Measurements from ENCODE around the gene INSIG1. TPM values are rescaled to one million over a fixed set of nuclear protein-coding genes. Genes with fewer than 3 reads are reported as not detected.

INSIG1 gene
- total and polyA plus RNA-seq, 2 experiments from 2014 or later, result 70.3 to 131 TPM

GRCh38 chr7:155312633-155313032 is 15.0 kb downstream of the INSIG1 start:
- H3K36me3 ChIP-seq (ENCODE audit: insufficient read depth), result peaks cover 18% of the 10 kb centered on the region
- H3K27ac ChIP-seq (ENCODE audit: low read depth), result no peak overlapping the region
- no peaks in the 10 kb centered on the region; the same call in 2 of the 3 replicates for H3K4me1 Mint-ChIP-seq
- peaks cover 20% of the 10 kb centered on the region for H3K36me3 Mint-ChIP-seq (ENCODE audit: low read depth)
- no peaks in the 10 kb centered on the region for H3K27me3 Mint-ChIP-seq (ENCODE audit: insufficient read depth, low read depth, poor library complexity)
- H4K20me1 ChIP-seq (replicated peaks; ENCODE audit: insufficient read depth), result peaks cover 8% of the 10 kb centered on the region; the same call in 1 of the 2 replicates
- H3K9me2 ChIP-seq (ENCODE audit: insufficient read depth), result no peaks in the 10 kb centered on the region
- no peaks in the 10 kb centered on the region for H3K79me2 ChIP-seq (replicated peaks; ENCODE audit: insufficient read depth)
- DNase-seq (ENCODE audit: low spot score) (no peak), ATAC-seq (no peak)
- H3K4me2 ChIP-seq, result no peak overlapping the region
- no peak overlapping the region for H2AFZ ChIP-seq
- H3K4me3 Mint-ChIP-seq, result no peak overlapping the region
- no peaks in the 10 kb centered on the region; the same call in 2 of the 3 replicates for H3K9me3 Mint-ChIP-seq
- no peaks in the 10 kb centered on the region for H3K27me3 ChIP-seq (ENCODE audit: insufficient read depth)
- H3K4me3 ChIP-seq, result no peak overlapping the region
- no peaks in the 10 kb centered on the region for H3F3A ChIP-seq (replicated peaks; ENCODE audit: low read depth)
- TF ChIP-seq ZNF331 (CRISPR knock-in tag; IDR thresholded peaks at IDR 0.05; ENCODE audit: low read depth) (no peak), EZH2phosphoT487 (IDR thresholded peaks at IDR 0.05; ENCODE audit: unreplicated experiment) (no peak), CREB1 (CRISPR knock-in tag; IDR thresholded peaks at IDR 0.05; ENCODE audit: low read depth) (no peak), ZNF114 (CRISPR knock-in tag; IDR thresholded peaks at IDR 0.05) (no peak)
- TF ChIP-seq, protein P1, sequence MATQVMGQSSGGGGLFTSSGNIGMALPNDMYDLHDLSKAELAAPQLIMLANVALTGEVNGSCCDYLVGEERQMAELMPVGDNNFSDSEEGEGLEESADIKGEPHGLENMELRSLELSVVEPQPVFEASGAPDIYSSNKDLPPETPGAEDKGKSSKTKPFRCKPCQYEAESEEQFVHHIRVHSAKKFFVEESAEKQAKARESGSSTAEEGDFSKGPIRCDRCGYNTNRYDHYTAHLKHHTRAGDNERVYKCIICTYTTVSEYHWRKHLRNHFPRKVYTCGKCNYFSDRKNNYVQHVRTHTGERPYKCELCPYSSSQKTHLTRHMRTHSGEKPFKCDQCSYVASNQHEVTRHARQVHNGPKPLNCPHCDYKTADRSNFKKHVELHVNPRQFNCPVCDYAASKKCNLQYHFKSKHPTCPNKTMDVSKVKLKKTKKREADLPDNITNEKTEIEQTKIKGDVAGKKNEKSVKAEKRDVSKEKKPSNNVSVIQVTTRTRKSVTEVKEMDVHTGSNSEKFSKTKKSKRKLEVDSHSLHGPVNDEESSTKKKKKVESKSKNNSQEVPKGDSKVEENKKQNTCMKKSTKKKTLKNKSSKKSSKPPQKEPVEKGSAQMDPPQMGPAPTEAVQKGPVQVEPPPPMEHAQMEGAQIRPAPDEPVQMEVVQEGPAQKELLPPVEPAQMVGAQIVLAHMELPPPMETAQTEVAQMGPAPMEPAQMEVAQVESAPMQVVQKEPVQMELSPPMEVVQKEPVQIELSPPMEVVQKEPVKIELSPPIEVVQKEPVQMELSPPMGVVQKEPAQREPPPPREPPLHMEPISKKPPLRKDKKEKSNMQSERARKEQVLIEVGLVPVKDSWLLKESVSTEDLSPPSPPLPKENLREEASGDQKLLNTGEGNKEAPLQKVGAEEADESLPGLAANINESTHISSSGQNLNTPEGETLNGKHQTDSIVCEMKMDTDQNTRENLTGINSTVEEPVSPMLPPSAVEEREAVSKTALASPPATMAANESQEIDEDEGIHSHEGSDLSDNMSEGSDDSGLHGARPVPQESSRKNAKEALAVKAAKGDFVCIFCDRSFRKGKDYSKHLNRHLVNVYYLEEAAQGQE (IDR thresholded peaks at IDR 0.05; ENCODE audit: unreplicated experiment), result no peak
- no peaks in the 10 kb centered on the region for H3K4me1 ChIP-seq (ENCODE audit: insufficient read depth)
- no peak overlapping the region for H3K27ac Mint-ChIP-seq

DNA sequence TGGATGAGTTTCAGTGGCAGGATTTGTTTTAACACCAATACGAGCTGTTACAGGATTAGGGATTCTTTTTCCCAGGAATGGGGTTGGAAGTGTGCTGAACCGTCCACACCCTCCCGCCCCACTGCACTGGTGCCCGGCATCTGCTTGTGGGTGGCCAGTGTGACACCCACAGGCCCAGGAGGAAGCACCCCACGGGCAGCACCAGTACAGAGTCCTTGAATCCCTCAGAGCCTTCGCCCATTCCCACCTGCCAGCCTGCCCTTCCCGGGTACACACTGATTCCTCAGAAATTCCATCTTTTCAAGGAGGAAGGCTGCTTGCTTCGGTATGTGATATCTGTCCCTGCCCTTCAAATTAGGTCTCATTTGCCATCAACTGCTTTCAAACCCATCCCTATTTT is 15.4 kb downstream of the INSIG1 start:
- H3K9me3 Mint-ChIP-seq, result no peaks in the 10 kb centered on the region; the same call in 2 of the 3 replicates
- H3K27ac Mint-ChIP-seq, result no peak overlapping the region
- Histone ChIP-seq H3F3A (replicated peaks; ENCODE audit: low read depth) (no peaks in the 10 kb centered on the region), H3K9me2 (ENCODE audit: insufficient read depth) (no peaks in the 10 kb centered on the region), H3K4me3 (no peak overlapping the region), H3K27me3 (ENCODE audit: insufficient read depth) (no peaks in the 10 kb centered on the region), H3K36me3 (ENCODE audit: insufficient read depth) (peaks cover 13% of the 10 kb centered on the region), H4K20me1 (replicated peaks; ENCODE audit: insufficient read depth) (peaks cover 3% of the 10 kb centered on the region; the same call in 1 of the 2 replicates), H3K4me2 (no peak overlapping the region), H3K4me1 (ENCODE audit: insufficient read depth) (no peaks in the 10 kb centered on the region), H2AFZ (no peak overlapping the region), H3K79me2 (replicated peaks; ENCODE audit: insufficient read depth) (no peaks in the 10 kb centered on the region), H3K27ac (ENCODE audit: low read depth) (no peak overlapping the region)
- no peak for ATAC-seq
- no peak overlapping the region for H3K4me3 Mint-ChIP-seq
- no peak for DNase-seq (ENCODE audit: low spot score)
- no peaks in the 10 kb centered on the region for H3K27me3 Mint-ChIP-seq (ENCODE audit: insufficient read depth, low read depth, poor library complexity)
- H3K36me3 Mint-ChIP-seq (ENCODE audit: low read depth), result peaks cover 16% of the 10 kb centered on the region
- H3K4me1 Mint-ChIP-seq, result no peaks in the 10 kb centered on the region; the same call in 2 of the 3 replicates
- TF ChIP-seq, protein P2, sequence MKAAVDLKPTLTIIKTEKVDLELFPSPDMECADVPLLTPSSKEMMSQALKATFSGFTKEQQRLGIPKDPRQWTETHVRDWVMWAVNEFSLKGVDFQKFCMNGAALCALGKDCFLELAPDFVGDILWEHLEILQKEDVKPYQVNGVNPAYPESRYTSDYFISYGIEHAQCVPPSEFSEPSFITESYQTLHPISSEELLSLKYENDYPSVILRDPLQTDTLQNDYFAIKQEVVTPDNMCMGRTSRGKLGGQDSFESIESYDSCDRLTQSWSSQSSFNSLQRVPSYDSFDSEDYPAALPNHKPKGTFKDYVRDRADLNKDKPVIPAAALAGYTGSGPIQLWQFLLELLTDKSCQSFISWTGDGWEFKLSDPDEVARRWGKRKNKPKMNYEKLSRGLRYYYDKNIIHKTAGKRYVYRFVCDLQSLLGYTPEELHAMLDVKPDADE (IDR thresholded peaks at IDR 0.05), result no peak
- TF ChIP-seq, protein P3, sequence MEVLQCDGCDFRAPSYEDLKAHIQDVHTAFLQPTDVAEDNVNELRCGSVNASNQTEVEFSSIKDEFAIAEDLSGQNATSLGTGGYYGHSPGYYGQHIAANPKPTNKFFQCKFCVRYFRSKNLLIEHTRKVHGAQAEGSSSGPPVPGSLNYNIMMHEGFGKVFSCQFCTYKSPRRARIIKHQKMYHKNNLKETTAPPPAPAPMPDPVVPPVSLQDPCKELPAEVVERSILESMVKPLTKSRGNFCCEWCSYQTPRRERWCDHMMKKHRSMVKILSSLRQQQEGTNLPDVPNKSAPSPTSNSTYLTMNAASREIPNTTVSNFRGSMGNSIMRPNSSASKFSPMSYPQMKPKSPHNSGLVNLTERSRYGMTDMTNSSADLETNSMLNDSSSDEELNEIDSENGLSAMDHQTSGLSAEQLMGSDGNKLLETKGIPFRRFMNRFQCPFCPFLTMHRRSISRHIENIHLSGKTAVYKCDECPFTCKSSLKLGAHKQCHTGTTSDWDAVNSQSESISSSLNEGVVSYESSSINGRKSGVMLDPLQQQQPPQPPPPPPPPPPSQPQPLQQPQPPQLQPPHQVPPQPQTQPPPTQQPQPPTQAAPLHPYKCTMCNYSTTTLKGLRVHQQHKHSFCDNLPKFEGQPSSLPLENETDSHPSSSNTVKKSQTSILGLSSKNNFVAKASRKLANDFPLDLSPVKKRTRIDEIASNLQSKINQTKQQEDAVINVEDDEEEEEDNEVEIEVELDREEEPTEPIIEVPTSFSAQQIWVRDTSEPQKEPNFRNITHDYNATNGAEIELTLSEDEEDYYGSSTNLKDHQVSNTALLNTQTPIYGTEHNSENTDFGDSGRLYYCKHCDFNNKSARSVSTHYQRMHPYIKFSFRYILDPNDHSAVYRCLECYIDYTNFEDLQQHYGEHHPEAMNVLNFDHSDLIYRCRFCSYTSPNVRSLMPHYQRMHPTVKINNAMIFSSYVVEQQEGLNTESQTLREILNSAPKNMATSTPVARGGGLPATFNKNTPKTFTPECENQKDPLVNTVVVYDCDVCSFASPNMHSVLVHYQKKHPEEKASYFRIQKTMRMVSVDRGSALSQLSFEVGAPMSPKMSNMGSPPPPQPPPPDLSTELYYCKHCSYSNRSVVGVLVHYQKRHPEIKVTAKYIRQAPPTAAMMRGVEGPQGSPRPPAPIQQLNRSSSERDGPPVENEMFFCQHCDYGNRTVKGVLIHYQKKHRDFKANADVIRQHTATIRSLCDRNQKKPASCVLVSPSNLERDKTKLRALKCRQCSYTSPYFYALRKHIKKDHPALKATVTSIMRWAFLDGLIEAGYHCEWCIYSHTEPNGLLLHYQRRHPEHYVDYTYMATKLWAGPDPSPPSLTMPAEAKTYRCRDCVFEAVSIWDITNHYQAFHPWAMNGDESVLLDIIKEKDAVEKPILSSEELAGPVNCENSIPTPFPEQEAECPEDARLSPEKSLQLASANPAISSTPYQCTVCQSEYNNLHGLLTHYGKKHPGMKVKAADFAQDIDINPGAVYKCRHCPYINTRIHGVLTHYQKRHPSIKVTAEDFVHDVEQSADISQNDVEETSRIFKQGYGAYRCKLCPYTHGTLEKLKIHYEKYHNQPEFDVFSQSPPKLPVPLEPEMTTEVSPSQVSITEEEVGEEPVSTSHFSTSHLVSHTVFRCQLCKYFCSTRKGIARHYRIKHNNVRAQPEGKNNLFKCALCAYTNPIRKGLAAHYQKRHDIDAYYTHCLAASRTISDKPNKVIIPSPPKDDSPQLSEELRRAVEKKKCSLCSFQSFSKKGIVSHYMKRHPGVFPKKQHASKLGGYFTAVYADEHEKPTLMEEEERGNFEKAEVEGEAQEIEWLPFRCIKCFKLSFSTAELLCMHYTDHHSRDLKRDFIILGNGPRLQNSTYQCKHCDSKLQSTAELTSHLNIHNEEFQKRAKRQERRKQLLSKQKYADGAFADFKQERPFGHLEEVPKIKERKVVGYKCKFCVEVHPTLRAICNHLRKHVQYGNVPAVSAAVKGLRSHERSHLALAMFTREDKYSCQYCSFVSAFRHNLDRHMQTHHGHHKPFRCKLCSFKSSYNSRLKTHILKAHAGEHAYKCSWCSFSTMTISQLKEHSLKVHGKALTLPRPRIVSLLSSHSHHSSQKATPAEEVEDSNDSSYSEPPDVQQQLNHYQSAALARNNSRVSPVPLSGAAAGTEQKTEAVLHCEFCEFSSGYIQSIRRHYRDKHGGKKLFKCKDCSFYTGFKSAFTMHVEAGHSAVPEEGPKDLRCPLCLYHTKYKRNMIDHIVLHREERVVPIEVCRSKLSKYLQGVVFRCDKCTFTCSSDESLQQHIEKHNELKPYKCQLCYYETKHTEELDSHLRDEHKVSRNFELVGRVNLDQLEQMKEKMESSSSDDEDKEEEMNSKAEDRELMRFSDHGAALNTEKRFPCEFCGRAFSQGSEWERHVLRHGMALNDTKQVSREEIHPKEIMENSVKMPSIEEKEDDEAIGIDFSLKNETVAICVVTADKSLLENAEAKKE (CRISPR knock-in tag; IDR thresholded peaks at IDR 0.05), result no peak
- TF ChIP-seq STAT1 (IDR thresholded peaks at IDR 0.05; ENCODE audit: unreplicated experiment), result no peak
- no peak for TF ChIP-seq POLR2AphosphoS5 (IDR thresholded peaks at IDR 0.05; ENCODE audit: low read depth)
- no peak for TF ChIP-seq JUNB (IDR thresholded peaks at IDR 0.05; ENCODE audit: unreplicated experiment)
- no peak for TF ChIP-seq EZH2phosphoT487 (IDR thresholded peaks at IDR 0.05; ENCODE audit: unreplicated experiment)
- TF ChIP-seq CREB1 (CRISPR knock-in tag; IDR thresholded peaks at IDR 0.05; ENCODE audit: low read depth), result no peak
- TF ChIP-seq ZNF114 (CRISPR knock-in tag; IDR thresholded peaks at IDR 0.05), result no peak
- TF ChIP-seq EZH2 (IDR thresholded peaks at IDR 0.05; ENCODE audit: low read depth, unreplicated experiment), result no peak
- no peak for TF ChIP-seq NANOG (IDR thresholded peaks at IDR 0.05; ENCODE audit: borderline replicate concordance)

All from GM23338 (cell line).